HG03108 (cell line): Measurements from ENCODE around the gene CALML6.
"Not testable (repeated sequence)": the region's sequence is repeated elsewhere in the genome, so short reads cannot be mapped to it uniquely, and the experiment has no call there.

Experiments
- ATAC-seq: cut with Tn5 transposase; IDR thresholded peaks from one replicate; pipeline ENCODE4 v1.9.1; 2021; ENCODE audit warnings: moderate library complexity; ENCODE audit not compliant: unreplicated experiment

Gene CALML6

DNA sequence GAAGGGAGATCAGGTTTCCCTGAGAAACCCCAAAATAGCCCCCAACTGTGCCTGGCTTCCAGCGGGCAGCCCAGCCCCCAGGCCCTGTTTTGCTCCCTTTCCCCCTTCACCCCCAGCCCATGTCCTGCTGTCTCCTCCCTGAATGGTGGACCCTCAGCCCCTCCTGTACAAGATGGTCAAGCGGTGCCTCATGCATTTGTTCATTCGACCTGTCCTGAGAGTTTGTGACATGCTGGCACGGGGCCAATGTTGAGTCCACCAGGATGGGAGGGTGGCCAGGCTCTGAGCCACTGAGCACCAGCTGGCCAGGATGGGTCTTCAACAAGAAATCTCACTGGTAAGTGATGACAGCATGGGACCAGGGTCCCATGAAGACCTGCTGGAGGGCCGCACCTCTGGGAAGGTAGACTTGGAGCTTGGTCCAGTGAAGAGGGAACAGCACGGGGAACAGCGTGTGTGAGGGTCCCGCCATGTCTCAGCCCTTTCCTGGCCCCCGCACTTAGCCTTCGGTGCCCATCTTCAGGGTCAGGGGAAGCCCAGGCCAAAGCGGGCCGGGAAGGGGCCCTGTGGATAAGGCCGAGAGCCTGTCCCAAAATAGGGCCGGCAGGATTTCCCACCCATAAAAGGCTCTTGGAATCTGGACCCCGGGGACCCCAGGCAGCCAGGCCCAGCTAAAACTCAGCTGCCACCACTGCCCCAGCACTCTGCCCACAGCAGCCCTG, at the start of gene CALML6:
CALML6 (plus strand) TSS at position 290 of the 722 bp plus-strand sequence; CDS start at position 311, 21 bp downstream.
- no peak for ATAC-seq

GRCh38 chr1:1867164-1867563, 47.9 kb upstream of the CALML6 start:
- ATAC-seq, result no peak

DNA sequence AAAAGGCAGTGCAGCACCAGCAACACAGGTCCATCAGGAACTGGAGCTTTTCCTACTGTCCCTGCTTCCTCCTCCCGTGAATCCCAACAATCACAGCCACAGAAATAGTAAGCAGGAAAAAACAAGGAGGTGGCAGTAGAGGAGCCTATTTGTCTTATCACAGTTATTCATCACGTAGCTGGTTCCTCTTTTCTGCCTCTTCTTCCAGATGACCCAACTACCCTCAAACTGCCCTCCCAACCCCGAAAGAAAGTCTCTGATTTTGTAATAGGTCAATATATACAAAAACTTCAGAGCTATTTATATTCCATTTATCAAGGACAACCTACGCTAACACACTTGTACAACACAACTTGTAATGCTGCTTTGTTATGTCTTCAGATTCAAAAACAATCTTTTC, 45.6 kb upstream of the CALML6 start:
- ATAC-seq, result no peak

GRCh38 chr1:1872329-1872994, 42.6 kb upstream of the CALML6 start:
- no peak for ATAC-seq

GRCh38 chr1:1873186-1873585, 41.9 kb upstream of the CALML6 start:
- no peak for ATAC-seq

DNA sequence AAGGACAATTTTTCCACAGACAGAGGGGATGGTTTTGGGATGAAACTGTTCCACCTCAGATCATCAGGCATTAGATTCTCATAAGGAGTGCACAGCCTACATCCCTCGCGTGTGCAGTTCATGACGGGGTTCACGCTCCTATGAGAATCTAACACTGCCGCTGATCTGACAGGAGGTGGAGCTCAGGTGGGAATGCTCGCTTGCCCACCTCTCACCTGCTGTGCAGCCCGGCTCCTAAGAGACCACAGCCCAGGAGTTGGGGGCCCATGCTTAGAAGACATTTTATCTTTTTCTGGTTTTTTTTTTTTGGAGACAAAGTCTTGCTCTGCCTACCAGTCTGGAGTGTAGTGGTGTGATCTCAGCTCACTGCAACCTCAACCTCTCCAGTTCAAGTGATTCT, 40.2 kb upstream of the CALML6 start:
- ATAC-seq, result no peak

GRCh38 chr1:1875932-1876331, 39.1 kb upstream of the CALML6 start:
- ATAC-seq, result no peak

GRCh38 chr1:1876335-1876930, 38.6 kb upstream of the CALML6 start:
- ATAC-seq, result no peak

DNA sequence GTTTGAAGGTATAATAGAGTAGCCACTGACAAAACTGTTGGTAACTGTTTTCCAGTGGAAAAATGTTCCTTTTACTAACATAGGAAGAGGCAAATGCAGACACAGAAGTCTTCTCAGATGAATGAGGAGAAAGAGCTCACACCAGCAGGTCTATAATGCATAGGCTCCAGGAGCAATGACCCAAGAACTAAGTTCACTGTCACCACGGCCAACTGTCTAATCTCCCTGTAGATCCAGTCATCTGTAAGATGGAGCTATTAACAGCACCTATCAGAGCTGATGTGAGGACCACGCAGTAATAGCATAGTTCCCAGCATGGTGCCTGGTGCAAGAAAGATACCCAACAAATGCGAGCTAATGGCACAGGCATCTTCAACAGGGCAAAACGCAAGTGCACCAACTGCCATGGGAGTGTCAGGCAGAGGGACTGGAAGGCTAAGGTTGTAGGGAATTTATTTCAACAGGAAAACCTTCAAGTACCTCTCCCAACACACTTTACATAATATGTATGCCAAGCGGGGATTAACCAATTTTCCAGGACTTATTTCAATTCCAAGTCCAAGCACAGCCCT, 37.1 kb upstream of the CALML6 start:
- no peak for ATAC-seq

GRCh38 chr1:1879942-1880341, 35.1 kb upstream of the CALML6 start:
- no peak for ATAC-seq

GRCh38 chr1:1880617-1881312, 34.3 kb upstream of the CALML6 start:
- ATAC-seq, result no peak

- no peak for ATAC-seq
Observed at GRCh38 chr1:1881727-1882126, 33.3 kb upstream of the CALML6 start.

DNA sequence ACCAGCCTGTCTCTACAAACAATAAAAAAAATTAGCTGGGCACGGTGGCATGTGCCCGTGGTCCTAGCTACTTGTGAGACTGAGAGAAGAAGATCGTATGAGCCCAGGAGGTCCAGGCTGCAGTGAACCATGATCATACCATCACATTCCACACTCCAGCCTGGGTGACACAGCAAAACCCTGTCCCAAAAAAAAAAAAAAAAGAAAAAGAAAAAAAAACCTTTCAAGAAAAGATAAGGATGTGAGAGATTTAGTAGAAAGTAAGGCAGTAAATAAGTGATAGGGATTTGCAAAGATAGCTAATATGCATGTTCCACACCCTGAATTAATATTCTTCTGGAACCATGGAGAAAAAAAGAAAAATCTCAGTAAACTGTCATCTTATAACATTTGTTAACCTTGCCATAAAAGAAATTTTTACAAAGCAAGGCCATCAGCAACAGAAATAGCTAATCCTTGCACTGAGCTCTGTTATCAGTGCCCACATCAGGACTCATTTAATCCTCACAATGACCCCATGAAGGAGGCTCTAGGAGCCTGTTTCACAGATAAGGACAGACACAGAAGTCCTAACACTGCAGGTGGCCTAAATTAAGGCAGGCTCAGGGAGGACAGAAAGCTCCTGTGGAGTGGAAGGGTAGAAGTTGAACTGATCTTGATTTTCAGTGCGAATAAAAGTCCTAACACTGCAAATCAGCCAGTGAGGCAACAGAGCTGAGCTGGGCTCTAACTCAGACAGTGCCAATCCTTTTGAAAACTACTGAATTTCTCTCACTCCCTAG, 31.8 kb upstream of the CALML6 start:
- no peak for ATAC-seq

DNA sequence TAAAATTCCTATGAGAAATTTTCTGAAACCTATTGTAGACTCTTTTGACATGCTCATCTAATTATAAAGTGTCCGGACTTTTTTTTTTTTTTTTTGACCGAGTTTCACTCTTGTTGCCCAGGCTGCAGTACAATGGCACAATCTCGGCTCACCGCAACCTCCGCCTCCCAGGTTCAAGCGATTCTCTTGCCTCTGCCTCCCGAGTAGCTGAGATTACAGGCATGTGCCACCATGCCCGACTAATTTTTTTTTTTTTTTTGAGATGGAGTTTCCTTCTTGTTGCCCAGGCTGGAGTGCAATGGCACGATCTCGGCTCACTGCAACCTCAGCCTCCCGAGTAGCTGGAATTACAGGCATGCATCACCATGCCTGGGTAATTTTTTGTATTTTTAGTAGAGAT, 31.2 kb upstream of the CALML6 start:
- not testable (repeated sequence) for ATAC-seq

DNA sequence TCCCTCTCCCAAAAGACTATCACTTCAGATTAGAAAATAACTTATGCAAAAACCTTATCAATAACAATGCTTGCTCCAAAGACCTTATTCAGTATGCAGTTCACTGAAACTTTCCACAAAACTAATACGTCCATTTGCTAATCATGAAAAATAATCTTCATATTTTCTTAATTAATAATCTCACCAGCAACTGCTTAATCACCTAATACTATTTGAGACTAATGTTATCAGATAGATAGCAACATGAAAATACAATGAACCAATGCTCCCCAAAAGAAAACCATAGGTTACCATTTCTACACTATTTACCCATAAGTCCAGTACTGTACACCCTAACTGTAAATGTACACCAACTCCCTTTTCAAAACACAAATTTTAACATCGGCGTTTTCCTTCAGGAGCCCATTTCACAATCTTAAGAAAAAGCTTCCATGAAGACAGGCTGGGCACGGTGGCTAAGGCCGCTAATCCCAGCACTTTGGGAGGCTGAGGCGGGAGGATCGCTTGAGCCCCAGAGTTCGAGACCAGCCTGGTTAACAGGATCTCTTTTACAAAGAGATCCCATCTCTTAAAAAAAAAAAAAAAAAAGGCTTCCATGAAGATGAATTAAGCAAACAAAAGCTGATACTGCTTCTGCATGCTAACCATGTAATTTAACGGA, 25.8 kb upstream of the CALML6 start:
- no peak for ATAC-seq

- peak; percentile 23 for ATAC-seq
Observed at GRCh38 chr1:1889847-1890505, 25.1 kb upstream of the CALML6 start.

GRCh38 chr1:1890506-1891348, 24.3 kb upstream of the CALML6 start, which contains the start of gene GNB1:
Gene GNB1 (minus strand): TSS chr1:1891087. CDS start chr1:1825453, 65,634 bp downstream.
- ATAC-seq, result peak; percentile 58

DNA sequence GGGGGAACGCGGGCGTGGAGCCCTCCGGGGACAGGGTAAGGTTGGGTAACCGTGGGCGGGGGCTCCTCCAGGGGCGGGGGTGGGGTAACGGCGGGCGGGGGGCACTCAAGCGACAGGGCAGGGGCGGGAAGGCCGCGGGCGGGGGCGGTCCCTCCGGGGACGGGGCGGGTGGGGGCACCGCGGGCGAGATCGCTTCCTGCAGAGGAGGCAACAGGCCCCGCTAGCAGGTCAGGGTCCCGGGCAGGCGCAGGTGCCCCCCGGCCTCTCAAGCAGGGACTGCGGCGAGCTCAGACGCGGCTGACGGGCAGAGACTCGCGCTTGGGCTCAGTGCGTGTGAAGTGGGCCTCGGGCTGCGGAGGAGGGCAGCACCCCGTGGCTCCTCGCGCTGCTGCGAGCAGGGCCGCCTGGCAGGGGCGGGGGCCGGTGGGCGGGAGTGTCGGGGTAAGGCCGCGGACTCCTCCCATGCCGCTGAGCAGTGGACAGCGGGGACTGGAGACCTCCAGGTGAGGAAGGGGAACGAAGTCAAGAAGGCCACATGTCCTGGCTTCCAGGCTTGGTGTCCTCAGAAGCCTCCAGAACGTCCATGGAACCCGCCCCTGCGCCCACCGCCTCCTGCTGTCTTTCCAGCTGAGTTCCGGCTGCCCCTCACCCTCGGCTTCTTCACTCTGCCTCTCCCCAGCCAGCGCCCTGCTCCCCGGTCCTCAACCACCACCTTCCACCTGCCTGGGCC, 23.5 kb upstream of the CALML6 start:
- peak; percentile 17 for ATAC-seq
